ENCODE data around the gene TUBA8.

GRCh38 chr22:18068381-18068988 lies 42.1 kb upstream of the TUBA8 start:
- TF ChIP-seq POLR2A (IDR thresholded peaks at IDR 0.05) (no peak), CTCF (IDR thresholded peaks at IDR 0.05) (no peak), POLR2AphosphoS5 (IDR thresholded peaks at IDR 0.05) (no peak)

Measured in breast epithelium (tissue), 3 donors.